ENCODE results near the gene PRMT7.
A peak's percentile ranks its signal among the peaks of the same experiment; 100 is the strongest.

PRMT7 gene

GRCh38 chr16:68349838-68350410, 39.1 kb downstream of the PRMT7 start:
- no peak for TF ChIP-seq CTCF (conservative IDR thresholded peaks at IDR 0.05)
- no peak for TF ChIP-seq ZFX (IDR thresholded peaks at IDR 0.05)

GRCh38 chr16:68350813-68351350, 40.1 kb downstream of the PRMT7 start:
- TF ChIP-seq ZFX (IDR thresholded peaks at IDR 0.05), result no peak
- no peak for TF ChIP-seq CTCF (conservative IDR thresholded peaks at IDR 0.05)
- H3K27ac ChIP-seq, result peak overlapping the region; percentile 61; the same call in 1 of the 2 replicates

More at GRCh38 chr16:68349838-68350410, 39.1 kb downstream of the PRMT7 start:
- H3K27ac ChIP-seq, result no peak overlapping the region

- peak overlapping the region; percentile 61 for H3K27ac ChIP-seq
- TF ChIP-seq ZFX (IDR thresholded peaks at IDR 0.05), result no peak
- TF ChIP-seq CTCF (conservative IDR thresholded peaks at IDR 0.05), result no peak
Observed at GRCh38 chr16:68351463-68351862, 40.6 kb downstream of the PRMT7 start.

GRCh38 chr16:68351991-68352431, 41.2 kb downstream of the PRMT7 start:
- peak overlapping the region; percentile 61 for H3K27ac ChIP-seq
- TF ChIP-seq ZFX (IDR thresholded peaks at IDR 0.05) (no peak), CTCF (conservative IDR thresholded peaks at IDR 0.05) (no peak)

GRCh38 chr16:68353366-68353765, 42.5 kb downstream of the PRMT7 start:
- H3K27ac ChIP-seq, result no peak overlapping the region
- no peak for TF ChIP-seq CTCF (conservative IDR thresholded peaks at IDR 0.05)
- no peak for TF ChIP-seq ZFX (IDR thresholded peaks at IDR 0.05)

GRCh38 chr16:68354816-68355215, 44.0 kb downstream of the PRMT7 start:
- no peak overlapping the region for H3K27ac ChIP-seq
- TF ChIP-seq CTCF (conservative IDR thresholded peaks at IDR 0.05) (no peak), ZFX (IDR thresholded peaks at IDR 0.05) (no peak)

GRCh38 chr16:68355447-68356248, 44.8 kb downstream of the PRMT7 start:
- no peak overlapping the region for H3K27ac ChIP-seq
- no peak; the same call in 1 of the 2 replicates for TF ChIP-seq CTCF (conservative IDR thresholded peaks at IDR 0.05)
